Lung (tissue), 12 donors: ENCODE results near the gene SZT2. TPM values are rescaled to one million over a fixed set of nuclear protein-coding genes. Genes with fewer than 3 reads are reported as not detected.

Source experiments
- ATAC-seq: fragments of 200-7000 bp; cut with Tn5 transposase; one replicate; pipeline ENCODE4 v1.9.1; 2020; ENCODE audit warnings: moderate number of reproducible peaks; ENCODE audit not compliant: insufficient read depth, low FRiP score
- DNase-seq, 3 donors: peaks; one replicate each; pipeline ENCODE4 v3.0.0-alpha.2; 2013 to 2017
- H3K27ac ChIP-seq, 2 donors: one replicate each; pipeline ENCODE4 v1.5.1; 2013; ENCODE audit warnings: mild to moderate bottlenecking in 2 of 2, moderate library complexity in 2 of 2, control low read depth in 1 of 2, inconsistent platforms in 1 of 2, low read depth in 1 of 2, low read length in 1 of 2
- H3K27me3 ChIP-seq, 3 donors: one replicate each; pipeline ENCODE4 v1.5.1; 2013; ENCODE audit warnings: low read length in 2 of 3; ENCODE audit not compliant: control insufficient read depth in 3 of 3, insufficient read depth in 3 of 3
- H3K36me3 ChIP-seq, 4 donors: one replicate each; pipeline ENCODE4 v1.5.1; 2013; ENCODE audit warnings: low read length in 4 of 4, mild to moderate bottlenecking in 1 of 4, moderate library complexity in 1 of 4; ENCODE audit not compliant: control insufficient read depth in 4 of 4, insufficient read depth in 4 of 4
- H3K4me1 ChIP-seq, 5 donors: one replicate each; pipeline ENCODE4 v1.5.1; 2013; ENCODE audit warnings: low read length in 5 of 5, mild to moderate bottlenecking in 2 of 5, moderate library complexity in 1 of 5; ENCODE audit not compliant: control insufficient read depth in 5 of 5, insufficient read depth in 5 of 5
- H3K4me3 ChIP-seq: one replicate; pipeline ENCODE4 v1.5.1; 2013; ENCODE audit warnings: mild to moderate bottlenecking, control low read depth, moderate library complexity
- H3K9ac ChIP-seq, 2 donors: one replicate each; pipeline ENCODE4 v1.5.1; 2013; ENCODE audit warnings: low read length in 2 of 2, control low read depth in 1 of 2; ENCODE audit not compliant: insufficient read depth in 1 of 2
- H3K9me3 ChIP-seq, 4 donors: one replicate each; pipeline ENCODE4 v1.5.1; 2013; ENCODE audit warnings: low read length in 3 of 4, mild to moderate bottlenecking in 1 of 4, moderate library complexity in 1 of 4; ENCODE audit not compliant: control insufficient read depth in 4 of 4, insufficient read depth in 3 of 4
- CTCF ChIP-seq: IDR thresholded peaks from 2 replicates; pipeline ENCODE4 v1.5.1; 2012; ENCODE audit warnings: mild to moderate bottlenecking; ENCODE audit errors: control extremely low read depth, extremely low read depth
- WGBS, 2 donors: extraction: QIAGEN DNeasy Blood & Tissue Kit; methylation state at CpG; one replicate each; pipeline ENCODE4 v1.1.7; 2013; 5-methylcytosine and 5-hydroxymethylcytosine counted together
- polyA plus RNA-seq, 2 donors: library from polyadenylated mRNA; stranded (reverse); fragments of 200-250 nt; gene quantifications; one replicate each; pipeline ENCODE4 v1.2.1, GENCODE V29; 2013
- total RNA-seq, 2 donors: library from RNA; depleted of rRNA in 1 of 2; stranded (reverse); fragments of >200 nt in 1 of 2; gene quantifications; one replicate each; pipeline ENCODE4 v1.2.1, GENCODE V29; 2014 to 2021
- donor health status: control.
- donor health status: control.
- donor health status: Bipolar disorder and iron deficiency.
- donor health status: healthy.
- donor health status: DM: yes; HTN: yes; CAD: no.

Gene SZT2
- total and polyA plus RNA-seq, 4 donors, result 15.2 to 71.5 (median 40.2) TPM

- DNase-seq, result no peak
- Histone ChIP-seq H3K27ac (no peak overlapping the region), H3K27me3 (no peaks in the 10 kb centered on the region), H3K9ac (no peak overlapping the region), H3K4me1 (peaks cover 0 to 16% (median 0%) of the 10 kb centered on the region in 5 donors), H3K9me3 (peaks cover 0 to 7% (median 2%) of the 10 kb centered on the region in 4 donors), H3K4me3 (no peak overlapping the region), H3K36me3 (no peaks in the 10 kb centered on the region)
- WGBS, 2 donors, result 100% methylated on average over 1 of the region's 1 CpG
- no peak for ATAC-seq
- no peak for TF ChIP-seq CTCF
Measured at GRCh38 chr1:43491061-43491460, 101.4 kb downstream of the SZT2 start.

GRCh38 chr1:43492826-43493225 lies 103.1 kb downstream of the SZT2 start:
- peaks cover 0 to 16% (median 0%) of the 10 kb centered on the region in 5 donors for H3K4me1 ChIP-seq
- H3K9ac ChIP-seq, result no peak overlapping the region
- no peak for ATAC-seq
- WGBS, 2 donors, result 53 to 55% methylated on average over 2 of the region's 2 CpGs
- H3K9me3 ChIP-seq, result peaks cover 0 to 7% (median 2%) of the 10 kb centered on the region in 4 donors
- H3K27me3 ChIP-seq, result no peaks in the 10 kb centered on the region
- TF ChIP-seq CTCF, result no peak
- no peaks in the 10 kb centered on the region for H3K36me3 ChIP-seq
- H3K4me3 ChIP-seq, result no peak overlapping the region
- no peak overlapping the region for H3K27ac ChIP-seq
- peak; percentile 45 to 86 (median 69) for DNase-seq

- peak overlapping the region in 1 of 2 donors; percentile 8 for H3K9ac ChIP-seq
- ATAC-seq, result no peak
- peak; percentile 31 to 74 (median 60) for DNase-seq
- TF ChIP-seq CTCF, result no peak
- peaks cover 0 to 7% (median 1%) of the 10 kb centered on the region in 4 donors for H3K9me3 ChIP-seq
- H3K27me3 ChIP-seq, result no peaks in the 10 kb centered on the region
- H3K4me3 ChIP-seq, result no peak overlapping the region
- H3K4me1 ChIP-seq, result peaks cover 0 to 16% (median 0%) of the 10 kb centered on the region in 5 donors
- H3K36me3 ChIP-seq, result no peaks in the 10 kb centered on the region
- peak overlapping the region in 1 of 2 donors; percentile 7 for H3K27ac ChIP-seq
- 37 to 54% methylated on average over 11 of the region's 11 CpGs for whole genome bisulfite sequencing, 2 donors
Measured at GRCh38 chr1:43493661-43494450, 104.2 kb downstream of the SZT2 start.
